Ovary (tissue), 9 donors: ENCODE data around the gene PLB1. TPM values are rescaled to one million over a fixed set of nuclear protein-coding genes. Genes with fewer than 3 reads are reported as not detected.

ENCODE experiments used
- DNase-seq, 5 donors: peaks; one replicate each; pipeline ENCODE4 v3.0.0-alpha.2; 2019 to 2020
- H3K27ac ChIP-seq, 2 donors: fragments of 200-600 bp; one replicate each; pipeline versions ENCODE4 v1.5.1 to v1.8.0; 2019 to 2022
- H3K27me3 ChIP-seq: fragments of 200-600 bp; one replicate; pipeline ENCODE4 v1.8.0; 2022
- H3K36me3 ChIP-seq: fragments of 200-600 bp; sonication (generic); one replicate; pipeline ENCODE4 v1.5.1; 2019
- H3K4me1 ChIP-seq: one replicate; pipeline ENCODE4 v1.8.1; 2013; ENCODE audit warnings: mild to moderate bottlenecking, moderate library complexity; ENCODE audit not compliant: insufficient read depth
- H3K4me3 ChIP-seq: fragments of 200-600 bp; sonication (generic); one replicate; pipeline ENCODE4 v1.5.1; 2017
- H3K9me3 ChIP-seq, 2 donors: fragments of 200-600 bp in 1 of 2; sonication (generic) in 1 of 2; one replicate each; pipeline versions ENCODE4 v1.5.1 to v1.8.1; 2013 to 2019; ENCODE audit warnings: mild to moderate bottlenecking in 1 of 2, moderate library complexity in 1 of 2
- CTCF ChIP-seq, 3 donors: fragments of 450-650 bp in 2 of 3; fragments of 200-600 bp in 1 of 3; IDR thresholded peaks; one replicate each; pipeline versions ENCODE4 v1.5.1 to v1.8.0; 2016 to 2022; ENCODE audit warnings: antibody characterized with exemption in 3 of 3, mild to moderate bottlenecking in 1 of 3
- EP300 ChIP-seq: sonication (generic); formaldehyde crosslinking; IDR thresholded peaks from one replicate; pipeline ENCODE4 v1.6.1; 2017; ENCODE audit warnings: antibody characterized with exemption
- POLR2A ChIP-seq: fragments of 450-650 bp; IDR thresholded peaks from one replicate; pipeline ENCODE4 v1.6.1; 2017; ENCODE audit warnings: antibody characterized with exemption, mild to moderate bottlenecking, moderate library complexity
- WGBS, 3 donors: extraction: QIAGEN DNeasy Blood & Tissue Kit in 1 of 3; methylation state at CpG; one replicate each; pipeline versions ENCODE4 v1.1.5 to v1.1.7; 2013 to 2017; 5-methylcytosine and 5-hydroxymethylcytosine counted together
- intact Hi-C, 4 donors: fragments of 100-400 bp; cut with DNase I; formaldehyde crosslinking; loops; one replicate each; pipeline versions ENCODE4 v1.11.0 to v1.15.1; 2022 to 2023
- polyA plus RNA-seq, 2 donors: library from polyadenylated mRNA; stranded (reverse); fragments of 200-250 nt in 1 of 2; fragments of 350-450 nt in 1 of 2; fragmentation: Illumina TruSeq in 1 of 2; extraction: RNeasy Lipid Tissue Mini Kit (QIAGEN cat#74804) in 1 of 2; gene quantifications; one replicate each; pipeline ENCODE4 v1.2.3, GENCODE V29; 2013 to 2014
- total RNA-seq, 7 donors: library from RNA; depleted of rRNA in 2 of 7; stranded (reverse); fragments of >200 nt in 2 of 7; fragmentation: NEBNext Ultra II Directional in 3 of 7; extraction: Animal tissue kit (Norgen Biotek cat#: 25700) in 3 of 7; gene quantifications; one replicate each; pipeline versions ENCODE4 v1.1.0 to v1.2.4, GENCODE V29; 2016 to 2023
- donor health status: DM: no; HTN: no; CAD: no; lungs with moderate emphysema.
- donor health status: DM: no; HTN: no; CAD: no.
- donor health status: Bipolar disorder and iron deficiency.
- donor health status: DM: yes; HTN: yes; CAD: no.
- donor health status: DM: no; HTN: no; CAD: no.
- donor health status: DM: yes; HTN: yes; CAD: no.

Gene PLB1
- total and polyA plus RNA-seq, 9 donors, result 0.99 to 9.3 (median 2.7) TPM

GRCh38 chr2:28450901-28451565 is 44.8 kb upstream of the PLB1 start:
- no peak overlapping the region for H3K4me3 ChIP-seq
- no peaks in the 10 kb centered on the region for H3K9me3 ChIP-seq
- H3K27me3 ChIP-seq, result no peaks in the 10 kb centered on the region
- H3K4me1 ChIP-seq, result no peaks in the 10 kb centered on the region
- TF ChIP-seq CTCF (IDR thresholded peaks at IDR 0.05) (no peak), POLR2A (no peak), EP300 (no peak)
- H3K27ac ChIP-seq, result no peak overlapping the region
- DNase-seq, result no peak
- no peaks in the 10 kb centered on the region for H3K36me3 ChIP-seq
- intact Hi-C loops, result loop anchor here in 3 of 4 donors (5.0 to 10.0 kb wide), 2 partner anchors 746 to 749 kb away; no protein-coding TSS in a partner anchor
- WGBS, 3 donors, result 83 to 88% (median 84%) methylated on average over 15 of the region's 15 CpGs

GRCh38 chr2:28451793-28452533 is 43.9 kb upstream of the PLB1 start:
- 84 to 90% (median 89%) methylated on average over 19 of the region's 19 CpGs for WGBS, 3 donors
- no peaks in the 10 kb centered on the region for H3K9me3 ChIP-seq
- no peak overlapping the region for H3K27ac ChIP-seq
- no peaks in the 10 kb centered on the region for H3K27me3 ChIP-seq
- intact Hi-C loops, result loop anchor here (2.0 to 10.0 kb wide), 3 partner anchors 747 to 750 kb away; no protein-coding TSS in a partner anchor
- no peaks in the 10 kb centered on the region for H3K36me3 ChIP-seq
- no peak overlapping the region for H3K4me3 ChIP-seq
- no peak for DNase-seq
- no peaks in the 10 kb centered on the region for H3K4me1 ChIP-seq
- TF ChIP-seq POLR2A (no peak), EP300 (no peak), CTCF (IDR thresholded peaks at IDR 0.05) (no peak)

- H3K27ac ChIP-seq, result no peak overlapping the region
- WGBS, 3 donors, result 43 to 52% (median 47%) methylated on average over 7 of the region's 7 CpGs
- H3K36me3 ChIP-seq, result no peaks in the 10 kb centered on the region
- H3K27me3 ChIP-seq, result no peaks in the 10 kb centered on the region
- peak; percentile 60 to 83 (median 78) for DNase-seq
- H3K4me3 ChIP-seq, result no peak overlapping the region
- intact Hi-C loops, result loop anchor here (2.0 to 10.0 kb wide), 3 partner anchors 748 to 750 kb away; no protein-coding TSS in a partner anchor
- peak; percentile 56 to 89 (median 88) for TF ChIP-seq CTCF (IDR thresholded peaks at IDR 0.05)
- no peak for TF ChIP-seq EP300
- TF ChIP-seq POLR2A, result peak; percentile 25
- no peaks in the 10 kb centered on the region for H3K9me3 ChIP-seq
- H3K4me1 ChIP-seq, result no peaks in the 10 kb centered on the region
These were observed 43.3 kb upstream of the PLB1 start for GRCh38 chr2:28452534-28453081.

GRCh38 chr2:28453396-28453795 is 42.5 kb upstream of the PLB1 start:
- H3K27ac ChIP-seq, result no peak overlapping the region
- H3K36me3 ChIP-seq, result no peaks in the 10 kb centered on the region
- TF ChIP-seq EP300 (no peak), POLR2A (no peak), CTCF (IDR thresholded peaks at IDR 0.05) (no peak)
- no peaks in the 10 kb centered on the region for H3K27me3 ChIP-seq
- intact Hi-C loops, result loop anchor here (2.0 to 10.0 kb wide), 3 partner anchors 749 to 751 kb away; no protein-coding TSS in a partner anchor
- H3K9me3 ChIP-seq, result no peaks in the 10 kb centered on the region
- no peak for DNase-seq
- WGBS, 3 donors, result 90 to 98% (median 90%) methylated on average over 7 to 8 of the region's 8 CpGs
- H3K4me1 ChIP-seq, result no peaks in the 10 kb centered on the region
- no peak overlapping the region for H3K4me3 ChIP-seq
